ENCODE results near the gene INTS1.

GRCh38 chr7:1459920-1460820 is 44.0 kb downstream of the INTS1 start:
- TF ChIP-seq SREBF2 (IDR thresholded peaks at IDR 0.05), result no peak
- no peak for TF ChIP-seq CTCF (IDR thresholded peaks at IDR 0.05)
- no peak for TF ChIP-seq RNF2 (IDR thresholded peaks at IDR 0.05; ENCODE audit: borderline replicate concordance, low read depth)
- TF ChIP-seq POLR2A (IDR thresholded peaks at IDR 0.05; ENCODE audit: low read length), result no peak
- TF ChIP-seq REST (IDR thresholded peaks at IDR 0.05), result no peak
- TF ChIP-seq RFX5 (IDR thresholded peaks at IDR 0.05), result no peak
- TF ChIP-seq RARB (CRISPR knock-in tag; IDR thresholded peaks at IDR 0.05), result no peak
- no peak for TF ChIP-seq RAD21 (conservative IDR thresholded peaks at IDR 0.05 in 1 of 2, IDR thresholded peaks at IDR 0.05 in 1 of 2)
- TF ChIP-seq USF2 (IDR thresholded peaks at IDR 0.05), result no peak
- no peak for TF ChIP-seq CHD2 (IDR thresholded peaks at IDR 0.05; ENCODE audit: low read length, partially characterized antibody)
- TF ChIP-seq SMC3 (IDR thresholded peaks at IDR 0.05), result no peak
- TF ChIP-seq ESRRA (IDR thresholded peaks at IDR 0.05; ENCODE audit: borderline replicate concordance, low read length), result no peak

Measured in A549 (cell line).